Stimulated activated memory B cell treated with anti-CD40 and anti-IgM and Interleukin-4, amounts not matched to agents 10 μg/mL and 1 μg/mL and 100 μg/mL, for 72 hours (primary cell): ENCODE data around the gene SOBP.
A peak's percentile ranks its signal among the peaks of the same experiment; 100 is the strongest.
"Not testable (repeated sequence)": the region's sequence is repeated elsewhere in the genome, so short reads cannot be mapped to it uniquely, and the experiment has no call there.

Source experiments
- ATAC-seq: fragments of 150-1000 bp; cut with Tn5 transposase; 2 replicates; pipeline ENCODE4 v1.10.0; 2021
- H3K27ac Mint-ChIP-seq: one replicate; pipeline ENCODE4 v1.8.0; 2022; ENCODE audit warnings: mild to moderate bottlenecking, mixed read lengths
- H3K27me3 Mint-ChIP-seq: one replicate; pipeline ENCODE4 v1.8.0; 2022; ENCODE audit warnings: mixed read lengths
- H3K36me3 Mint-ChIP-seq: one replicate; pipeline ENCODE4 v1.8.0; 2022; ENCODE audit warnings: mixed read lengths
- H3K4me1 Mint-ChIP-seq: one replicate; pipeline ENCODE4 v1.8.0; 2022; ENCODE audit warnings: mixed read lengths
- H3K4me3 Mint-ChIP-seq: one replicate; pipeline ENCODE4 v1.8.0; 2022; ENCODE audit warnings: mild to moderate bottlenecking, moderate library complexity, mixed read lengths
- H3K9me3 Mint-ChIP-seq: one replicate; pipeline ENCODE4 v1.8.0; 2022; ENCODE audit warnings: mixed read lengths

The SOBP gene

GRCh38 chr6:107504270-107505026 lies 14.5 kb downstream of the SOBP start:
- no peak for ATAC-seq
- no peaks in the 10 kb centered on the region for H3K4me1 Mint-ChIP-seq

GRCh38 chr6:107506145-107506544 lies 16.2 kb downstream of the SOBP start:
- H3K4me3 Mint-ChIP-seq: no peak overlapping the region
- no peak overlapping the region for H3K27ac Mint-ChIP-seq
- H3K36me3 Mint-ChIP-seq: no peaks in the 10 kb centered on the region
- H3K27me3 Mint-ChIP-seq: no peaks in the 10 kb centered on the region
- no peak for ATAC-seq
- H3K9me3 Mint-ChIP-seq: no peaks in the 10 kb centered on the region
- H3K4me1 Mint-ChIP-seq: no peaks in the 10 kb centered on the region

More at GRCh38 chr6:107504270-107505026, 14.5 kb downstream of the SOBP start:
- no peaks in the 10 kb centered on the region for H3K9me3 Mint-ChIP-seq
- no peak overlapping the region for H3K4me3 Mint-ChIP-seq
- H3K27ac Mint-ChIP-seq: no peak overlapping the region
- H3K27me3 Mint-ChIP-seq: no peaks in the 10 kb centered on the region
- no peaks in the 10 kb centered on the region for H3K36me3 Mint-ChIP-seq

GRCh38 chr6:107509506-107509905 lies 19.6 kb downstream of the SOBP start:
- H3K4me1 Mint-ChIP-seq: no peaks in the 10 kb centered on the region
- no peaks in the 10 kb centered on the region for H3K9me3 Mint-ChIP-seq
- H3K36me3 Mint-ChIP-seq: no peaks in the 10 kb centered on the region
- no peak overlapping the region for H3K4me3 Mint-ChIP-seq
- no peaks in the 10 kb centered on the region for H3K27me3 Mint-ChIP-seq
- ATAC-seq: no peak
- no peak overlapping the region for H3K27ac Mint-ChIP-seq

GRCh38 chr6:107510108-107510507 lies 20.2 kb downstream of the SOBP start:
- Mint-ChIP-seq H3K9me3 (no peaks in the 10 kb centered on the region), H3K36me3 (no peaks in the 10 kb centered on the region), H3K4me3 (no peak overlapping the region), H3K27me3 (no peaks in the 10 kb centered on the region), H3K27ac (no peak overlapping the region), H3K4me1 (no peaks in the 10 kb centered on the region)
- no peak for ATAC-seq

GRCh38 chr6:107511511-107511993 lies 21.6 kb downstream of the SOBP start:
- Mint-ChIP-seq H3K9me3 (peaks cover 3% of the 10 kb centered on the region), H3K27me3 (no peaks in the 10 kb centered on the region), H3K4me3 (no peak overlapping the region), H3K27ac (no peak overlapping the region), H3K4me1 (no peaks in the 10 kb centered on the region), H3K36me3 (peaks cover 5% of the 10 kb centered on the region)
- no peak for ATAC-seq

GRCh38 chr6:107513214-107513613 lies 23.3 kb downstream of the SOBP start:
- H3K4me1 Mint-ChIP-seq: no peaks in the 10 kb centered on the region
- H3K27ac Mint-ChIP-seq: no peak overlapping the region
- no peak overlapping the region for H3K4me3 Mint-ChIP-seq
- ATAC-seq: no peak
- no peaks in the 10 kb centered on the region for H3K27me3 Mint-ChIP-seq
- peaks cover 10% of the 10 kb centered on the region for H3K36me3 Mint-ChIP-seq
- peaks cover 6% of the 10 kb centered on the region for H3K9me3 Mint-ChIP-seq

- H3K27ac Mint-ChIP-seq: no peak overlapping the region
- H3K36me3 Mint-ChIP-seq: peaks cover 10% of the 10 kb centered on the region
- no peak for ATAC-seq
- peaks cover 6% of the 10 kb centered on the region for H3K9me3 Mint-ChIP-seq
- no peak overlapping the region for H3K4me3 Mint-ChIP-seq
- H3K27me3 Mint-ChIP-seq: no peaks in the 10 kb centered on the region
- no peaks in the 10 kb centered on the region for H3K4me1 Mint-ChIP-seq
Observed at GRCh38 chr6:107515955-107516354, 26.0 kb downstream of the SOBP start.

GRCh38 chr6:107517274-107517673 lies 27.4 kb downstream of the SOBP start:
- H3K9me3 Mint-ChIP-seq: peaks cover 6% of the 10 kb centered on the region
- no peak overlapping the region for H3K27ac Mint-ChIP-seq
- peaks cover 10% of the 10 kb centered on the region for H3K36me3 Mint-ChIP-seq
- no peaks in the 10 kb centered on the region for H3K4me1 Mint-ChIP-seq
- no peaks in the 10 kb centered on the region for H3K27me3 Mint-ChIP-seq
- no peak for ATAC-seq
- no peak overlapping the region for H3K4me3 Mint-ChIP-seq

GRCh38 chr6:107519224-107519623 lies 29.3 kb downstream of the SOBP start:
- not testable (repeated sequence) for H3K4me3 Mint-ChIP-seq, H3K4me1 Mint-ChIP-seq, H3K9me3 Mint-ChIP-seq, H3K27ac Mint-ChIP-seq, H3K36me3 Mint-ChIP-seq, ATAC-seq, H3K27me3 Mint-ChIP-seq

- H3K4me3 Mint-ChIP-seq, ATAC-seq, H3K9me3 Mint-ChIP-seq, H3K4me1 Mint-ChIP-seq, H3K36me3 Mint-ChIP-seq, H3K27me3 Mint-ChIP-seq, H3K27ac Mint-ChIP-seq: not testable (repeated sequence)
Observed at GRCh38 chr6:107520706-107521105, 30.8 kb downstream of the SOBP start.

- H3K9me3 Mint-ChIP-seq: no peaks in the 10 kb centered on the region
- H3K27ac Mint-ChIP-seq: peak overlapping the region; percentile 52
- H3K27me3 Mint-ChIP-seq: no peaks in the 10 kb centered on the region
- no peaks in the 10 kb centered on the region for H3K4me1 Mint-ChIP-seq
- no peak overlapping the region for H3K4me3 Mint-ChIP-seq
- H3K36me3 Mint-ChIP-seq: no peaks in the 10 kb centered on the region
- peak; percentile 13 for ATAC-seq
Observed at GRCh38 chr6:107523054-107523791, 33.3 kb downstream of the SOBP start.

GRCh38 chr6:107523794-107524193 lies 33.9 kb downstream of the SOBP start:
- no peaks in the 10 kb centered on the region for H3K27me3 Mint-ChIP-seq
- H3K4me3 Mint-ChIP-seq: no peak overlapping the region
- H3K27ac Mint-ChIP-seq: peak overlapping the region; percentile 52
- no peaks in the 10 kb centered on the region for H3K36me3 Mint-ChIP-seq
- ATAC-seq: peak; percentile 87
- H3K9me3 Mint-ChIP-seq: no peaks in the 10 kb centered on the region
- H3K4me1 Mint-ChIP-seq: no peaks in the 10 kb centered on the region

- no peak for ATAC-seq
- Mint-ChIP-seq H3K9me3 (no peaks in the 10 kb centered on the region), H3K27ac (peak overlapping the region; percentile 52), H3K4me3 (no peak overlapping the region), H3K36me3 (no peaks in the 10 kb centered on the region), H3K27me3 (no peaks in the 10 kb centered on the region), H3K4me1 (no peaks in the 10 kb centered on the region)
Observed at GRCh38 chr6:107524626-107525025, 34.7 kb downstream of the SOBP start.

- Mint-ChIP-seq H3K27me3 (no peaks in the 10 kb centered on the region), H3K4me3 (no peak overlapping the region), H3K36me3 (no peaks in the 10 kb centered on the region), H3K27ac (no peak overlapping the region), H3K9me3 (no peaks in the 10 kb centered on the region), H3K4me1 (no peaks in the 10 kb centered on the region)
- no peak for ATAC-seq
Observed at GRCh38 chr6:107531868-107532267, 42.0 kb downstream of the SOBP start.

- no peak for ATAC-seq
- no peak overlapping the region for H3K4me3 Mint-ChIP-seq
- no peaks in the 10 kb centered on the region for H3K9me3 Mint-ChIP-seq
- no peak overlapping the region for H3K27ac Mint-ChIP-seq
- H3K27me3 Mint-ChIP-seq: no peaks in the 10 kb centered on the region
- no peaks in the 10 kb centered on the region for H3K4me1 Mint-ChIP-seq
- H3K36me3 Mint-ChIP-seq: no peaks in the 10 kb centered on the region
Observed at GRCh38 chr6:107532706-107533105, 42.8 kb downstream of the SOBP start.
